AG09319 (cell line): Measurements from ENCODE around the gene KRT24.

Experiments used
- DNase-seq: peaks from one replicate; pipeline ENCODE4 v3.0.0-alpha.2; 2010; ENCODE audit warnings: low read depth; ENCODE audit errors: extremely low read depth
- CTCF ChIP-seq: IDR thresholded peaks from 2 replicates; pipeline ENCODE4 v1.5.1; 2011; ENCODE audit warnings: low read depth, mild to moderate bottlenecking, inconsistent platforms, low read length, moderate library complexity

The KRT24 gene

DNA sequence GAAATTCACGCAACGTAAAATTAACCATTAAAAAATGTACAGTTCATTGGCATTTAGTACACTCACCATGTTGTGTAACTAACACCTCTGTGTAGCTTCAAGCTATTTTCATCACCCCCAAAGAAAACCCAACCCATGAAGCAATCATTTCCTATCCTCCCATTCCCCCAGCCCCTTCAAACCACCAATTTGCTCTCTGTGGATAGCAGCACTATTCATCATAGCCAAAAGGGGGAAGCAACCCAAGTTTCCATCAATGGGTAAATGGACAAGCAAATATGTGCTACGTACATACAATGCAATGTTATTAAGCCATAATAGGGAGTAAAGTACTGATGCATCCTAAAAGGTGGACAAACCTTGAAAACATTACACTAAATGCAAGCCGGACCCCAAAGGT is 27.6 kb downstream of the KRT24 start:
- no peak for DNase-seq
- TF ChIP-seq CTCF = no peak

GRCh38 chr17:40672654-40673053 is 30.9 kb downstream of the KRT24 start:
- TF ChIP-seq CTCF = no peak
- no peak for DNase-seq

DNA sequence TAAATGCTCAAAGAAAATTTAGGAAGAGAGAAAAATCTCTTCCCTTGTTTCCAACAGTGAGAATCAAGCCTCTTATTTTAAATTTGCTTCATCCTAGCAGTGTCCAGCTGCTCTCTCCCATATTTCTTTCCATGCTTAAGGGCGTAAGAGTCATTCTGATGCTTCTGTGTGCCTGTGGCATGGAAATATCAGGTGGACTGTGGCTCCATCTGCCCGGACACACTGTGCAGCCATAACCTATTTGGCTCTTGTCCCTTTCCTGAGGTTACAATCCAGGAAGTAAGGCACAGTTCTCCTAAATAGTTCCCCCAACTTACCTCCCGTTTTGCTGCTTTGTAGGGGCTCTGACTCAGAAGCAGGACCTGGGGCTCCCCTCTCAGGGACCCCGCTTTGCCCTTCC is 32.3 kb downstream of the KRT24 start:
- TF ChIP-seq CTCF = no peak

DNA sequence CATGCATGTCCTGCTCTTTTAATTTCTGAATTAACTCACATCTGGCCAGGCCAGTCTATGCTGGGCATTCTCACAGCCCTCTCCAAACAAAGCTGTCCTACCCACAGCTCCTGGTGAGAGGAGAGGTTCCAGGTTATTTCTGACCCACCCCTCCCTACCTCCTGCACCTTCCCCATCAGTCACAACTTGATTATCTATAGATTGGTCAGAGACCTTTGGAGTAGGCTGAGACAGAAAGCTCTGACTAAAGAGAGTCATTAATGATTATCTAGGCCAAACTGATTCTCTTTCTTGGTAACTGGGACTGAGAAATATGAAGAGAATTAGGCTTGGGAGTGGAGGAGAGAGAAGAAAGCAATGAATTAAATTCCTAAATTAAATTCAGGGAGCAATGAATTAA is 37.2 kb downstream of the KRT24 start:
- TF ChIP-seq CTCF = no peak
- no peak for DNase-seq

More for the DNA sequence above, 32.3 kb downstream of the KRT24 start:
- no peak for DNase-seq

DNA sequence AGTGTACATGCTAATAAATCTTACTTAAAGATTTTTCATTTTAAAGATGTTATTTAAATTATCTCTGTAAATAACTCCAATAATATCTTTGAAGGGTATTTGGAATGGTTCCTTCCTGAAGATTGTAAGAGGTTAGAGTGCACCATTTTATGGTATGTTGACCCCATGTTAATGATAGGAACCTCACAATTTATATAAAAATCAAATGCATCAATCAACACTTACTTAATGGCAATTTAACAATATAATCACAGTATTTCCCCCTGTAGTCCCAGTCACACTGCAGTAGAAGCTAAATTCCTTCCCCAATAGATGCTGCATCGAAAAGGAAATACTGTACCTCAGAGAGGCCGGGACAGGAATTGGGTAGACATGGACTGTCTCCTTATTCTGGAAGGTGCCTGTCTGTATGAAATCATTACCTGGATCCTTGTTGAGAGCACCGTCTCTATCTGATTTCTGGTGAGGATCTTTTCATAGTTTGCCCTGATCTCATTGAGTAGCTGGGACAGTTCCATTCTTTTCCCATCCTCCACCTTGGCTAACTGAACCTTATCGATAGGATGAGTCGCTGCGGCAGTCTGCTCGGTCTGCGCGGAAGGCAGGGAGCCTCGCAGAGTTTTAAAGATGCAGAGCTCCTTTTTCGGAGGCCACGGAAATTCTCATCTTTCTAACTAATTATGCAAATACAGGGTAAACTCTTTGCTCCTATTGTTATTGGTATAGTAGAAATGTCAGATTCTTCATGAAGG is 38.8 kb downstream of the KRT24 start, which contains the start of gene KRT222:
Gene KRT222 (minus strand): TSS at position 596 of the 752 bp plus-strand sequence. CDS start 78 bp downstream, at position 518.
- no peak for DNase-seq

DNA sequence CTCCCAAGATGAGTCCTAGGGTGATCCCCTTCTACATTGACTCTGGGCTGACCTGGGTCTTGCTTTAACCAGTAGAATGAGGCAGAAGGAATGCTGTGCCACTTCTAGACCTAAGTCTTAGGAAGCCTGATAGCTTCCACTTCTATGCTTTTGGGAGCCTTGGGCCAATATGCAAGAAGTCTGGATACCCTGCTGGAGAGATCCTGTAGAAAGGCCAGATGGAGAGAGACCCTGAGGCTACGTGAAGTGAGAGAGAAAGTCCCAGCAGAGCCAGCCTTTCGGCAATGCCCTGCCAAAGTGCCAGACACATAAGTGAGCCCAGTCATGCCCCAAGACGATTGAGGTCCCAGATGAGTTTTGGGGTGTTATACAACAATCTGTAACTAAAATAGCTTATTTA is 40.3 kb downstream of the KRT24 start:
- no peak for DNase-seq
- TF ChIP-seq CTCF = no peak

More for the DNA sequence above, 38.8 kb downstream of the KRT24 start, which contains the start of gene KRT222:
- no peak for TF ChIP-seq CTCF

GRCh38 chr17:40659911-40660310 is 43.6 kb downstream of the KRT24 start:
- no peak for DNase-seq
- no peak for TF ChIP-seq CTCF
